ENCODE results near the gene ANKS1B. TPM values are rescaled to one million over a fixed set of nuclear protein-coding genes. Genes with fewer than 3 reads are reported as not detected.
"Not testable (repeated sequence)": the region's sequence is repeated elsewhere in the genome, so short reads cannot be mapped to it uniquely, and the experiment has no call there.

The ANKS1B gene
- total RNA-seq: not detected in 2 replicates

- no peak for DNase-seq (ENCODE audit: extremely low read depth, low read depth, low spot score)
Observed at GRCh38 chr12:99984271-99985128, at the start of gene ANKS1B. Gene ANKS1B, minus strand, starts transcription at chr12:99984936. Its CDS starts 699 bp downstream, at chr12:99984237.

DNA sequence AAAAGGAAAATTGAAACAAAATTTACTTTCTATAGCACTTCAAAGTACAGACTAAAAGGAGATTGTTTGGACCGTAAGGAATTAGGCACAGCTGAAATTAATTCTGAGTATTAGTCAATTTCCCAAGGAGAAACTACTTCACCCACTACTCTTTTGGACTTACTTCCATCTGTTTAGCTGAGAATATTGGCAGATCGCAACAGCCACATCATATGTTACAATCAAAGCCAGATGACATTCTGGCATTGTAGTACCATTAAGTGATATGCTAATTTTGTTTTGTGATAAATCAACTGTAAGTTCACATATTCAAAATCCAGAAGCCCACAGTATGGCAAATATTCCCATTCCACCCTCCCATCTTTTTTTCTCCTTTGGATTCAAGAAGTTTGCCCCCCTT, 47.1 kb upstream of the ANKS1B start:
- DNase-seq (ENCODE audit: extremely low read depth, low read depth, low spot score): no peak

GRCh38 chr12:100027671-100028070, 42.9 kb upstream of the ANKS1B start:
- no peak for DNase-seq (ENCODE audit: extremely low read depth, low read depth, low spot score)

DNA sequence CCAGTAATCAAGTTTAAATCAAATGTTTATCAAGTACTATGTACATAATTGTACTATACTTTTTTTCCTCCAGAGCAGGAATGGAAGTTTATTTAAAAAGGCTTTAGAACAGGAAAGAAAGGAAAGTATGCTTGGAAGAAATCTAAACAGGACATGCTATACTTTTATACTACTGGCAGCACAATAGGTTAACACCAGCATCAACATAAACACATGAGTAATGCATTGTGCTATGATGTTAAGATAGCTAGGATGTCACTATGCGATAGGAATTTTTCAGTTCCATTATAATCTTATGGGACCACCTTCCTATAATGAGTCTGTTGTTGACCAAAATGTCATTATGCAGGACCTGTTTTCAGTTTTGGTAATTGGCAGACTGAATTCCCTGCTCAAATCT, 41.5 kb upstream of the ANKS1B start:
- DNase-seq (ENCODE audit: extremely low read depth, low read depth, low spot score): no peak

GRCh38 chr12:100024974-100025555, 40.3 kb upstream of the ANKS1B start:
- no peak for DNase-seq (ENCODE audit: extremely low read depth, low read depth, low spot score)

- no peak for DNase-seq (ENCODE audit: extremely low read depth, low read depth, low spot score)
Observed at GRCh38 chr12:100020370-100020769, 35.6 kb upstream of the ANKS1B start.

- no peak for DNase-seq (ENCODE audit: extremely low read depth, low read depth, low spot score)
Observed at GRCh38 chr12:100017056-100017455, 32.3 kb upstream of the ANKS1B start.

GRCh38 chr12:100016304-100016703, 31.6 kb upstream of the ANKS1B start:
- not testable (repeated sequence) for DNase-seq (ENCODE audit: extremely low read depth, low read depth, low spot score)

DNA sequence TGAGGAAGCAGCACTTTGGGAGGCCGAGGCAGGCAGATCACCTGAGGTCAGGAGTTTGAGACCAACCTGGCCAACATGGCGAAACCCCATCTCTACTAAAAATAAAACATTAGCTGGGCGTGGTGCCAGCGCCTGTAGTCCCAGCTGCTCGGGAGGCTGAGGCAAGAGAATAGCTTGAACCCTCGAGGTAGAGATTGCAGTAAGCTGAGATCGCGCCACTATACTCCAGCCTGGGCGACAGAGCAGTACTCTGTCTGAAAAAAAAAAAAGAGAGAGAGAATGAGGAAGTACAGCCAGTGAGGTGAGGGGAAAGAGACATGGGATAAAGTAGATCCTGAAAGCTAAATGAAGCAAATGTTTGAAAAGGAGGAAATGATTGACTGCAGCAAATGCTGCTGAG, 21.1 kb upstream of the ANKS1B start:
- not testable (repeated sequence) for DNase-seq (ENCODE audit: extremely low read depth, low read depth, low spot score)

DNA sequence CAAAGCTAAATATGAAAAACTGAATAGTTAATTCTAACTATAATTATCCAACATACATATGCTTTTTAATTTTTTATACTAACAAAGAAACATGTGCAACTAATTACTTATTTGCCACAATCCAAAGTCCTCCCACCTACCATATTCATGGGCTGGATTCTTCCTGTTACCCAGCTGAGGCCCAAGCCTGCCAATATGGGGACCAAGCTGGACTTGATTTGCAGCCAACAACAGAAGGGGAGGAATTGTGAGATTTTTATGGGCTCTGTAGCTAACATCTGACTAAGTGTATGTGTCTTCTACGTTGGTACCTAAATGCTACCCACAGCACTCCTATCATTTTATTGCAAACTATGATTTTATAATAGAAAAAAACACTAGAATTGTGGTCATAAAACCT, 13.1 kb upstream of the ANKS1B start:
- DNase-seq (ENCODE audit: extremely low read depth, low read depth, low spot score): no peak

DNA sequence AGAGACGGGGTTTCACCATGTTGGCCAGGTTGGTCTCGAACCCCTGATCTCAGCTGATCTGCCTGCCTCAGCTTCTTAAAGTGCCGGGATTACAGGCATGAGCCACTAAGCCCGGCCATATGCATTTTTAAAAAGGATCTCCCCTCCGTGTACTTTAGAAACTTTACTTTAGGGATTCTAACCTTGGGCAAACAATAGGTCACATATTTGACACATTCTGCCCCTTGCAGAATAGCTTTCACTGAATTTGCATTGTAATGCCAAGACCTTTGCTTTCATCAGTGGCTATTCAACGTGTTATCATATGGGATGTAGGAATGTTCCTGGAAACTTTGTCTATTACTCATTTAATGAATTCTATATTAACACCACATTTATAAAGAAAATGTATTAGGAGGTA, 11.4 kb upstream of the ANKS1B start:
- DNase-seq (ENCODE audit: extremely low read depth, low read depth, low spot score): no peak

DNA sequence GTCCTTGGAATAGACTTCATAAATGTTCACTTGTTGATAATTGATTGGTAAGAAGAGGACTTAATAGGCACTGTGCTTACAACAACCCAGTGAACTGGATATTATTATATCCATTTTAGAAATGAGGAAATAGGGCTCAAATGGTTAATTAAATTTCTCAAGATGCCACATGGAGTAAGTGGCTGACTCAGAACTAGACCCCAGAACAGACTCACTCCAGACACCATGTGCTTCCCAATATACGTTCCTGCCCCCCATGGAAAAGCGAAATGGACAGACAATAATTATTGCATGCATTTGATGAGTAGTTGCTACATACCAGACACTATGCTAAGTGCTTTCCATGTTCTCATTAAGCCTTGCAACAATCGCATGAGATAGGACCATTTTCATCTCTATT, 895 bp upstream of the ANKS1B start:
- DNase-seq (ENCODE audit: extremely low read depth, low read depth, low spot score): no peak

DNA sequence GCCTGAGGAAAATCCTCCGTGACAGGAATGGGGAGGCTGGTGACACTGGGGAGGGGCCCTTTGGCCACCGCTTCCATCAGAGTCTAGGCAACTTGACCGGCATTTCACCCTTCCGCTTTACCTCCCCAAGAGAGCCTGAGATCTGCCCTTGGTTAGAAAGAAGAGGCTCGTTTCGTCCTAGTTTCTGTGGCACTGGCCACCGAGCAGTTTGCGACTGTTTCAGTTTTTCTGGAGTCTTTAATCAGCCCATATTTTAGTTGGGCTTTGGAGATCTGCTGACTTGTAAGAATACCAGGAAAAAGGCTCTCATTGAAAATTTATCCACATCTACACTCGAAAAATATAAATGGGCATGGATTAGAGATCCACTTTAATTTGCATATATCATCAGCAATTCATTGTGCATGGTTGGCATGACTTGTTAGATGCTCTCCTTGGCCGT, 414 bp upstream of the ANKS1B start:
- DNase-seq (ENCODE audit: extremely low read depth, low read depth, low spot score): no peak

DNA sequence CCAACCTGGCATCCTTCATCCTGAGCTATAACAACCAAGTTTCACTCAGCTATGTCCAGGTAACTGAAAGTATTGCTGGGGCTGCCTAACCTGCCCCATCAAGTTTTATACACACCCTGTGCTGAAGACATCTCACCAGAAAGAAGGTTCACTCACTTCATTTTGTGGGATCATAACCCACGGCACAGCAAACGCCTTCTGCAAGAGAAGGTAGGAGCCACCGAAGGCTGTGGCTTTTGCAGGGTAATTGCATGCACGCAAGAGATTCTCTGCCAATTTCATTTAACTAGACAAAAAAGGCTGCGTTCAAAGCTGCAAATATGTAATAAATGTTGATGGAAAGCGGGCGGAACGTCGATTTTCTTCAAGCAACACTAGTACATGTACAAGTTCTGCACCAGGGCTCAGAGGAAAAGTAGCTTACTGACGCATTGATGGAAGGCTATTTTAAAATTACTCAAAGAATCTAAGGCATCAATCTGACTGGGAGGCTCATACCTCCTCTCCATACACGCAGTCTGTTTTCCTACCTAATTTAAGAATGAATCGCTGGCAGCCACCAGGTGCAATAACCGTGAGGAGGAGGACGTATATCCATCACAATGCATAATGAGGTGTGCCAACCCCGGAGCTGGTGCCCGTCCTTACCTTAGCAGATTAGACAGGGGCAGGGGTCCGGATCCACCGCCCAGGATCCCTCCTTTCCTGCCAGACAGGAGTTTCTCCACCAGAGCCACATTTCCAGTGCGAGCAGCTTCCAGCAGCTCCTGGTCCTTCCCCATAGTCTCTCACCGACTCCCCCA, 1.1 kb downstream of the ANKS1B start:
- DNase-seq (ENCODE audit: extremely low read depth, low read depth, low spot score): no peak

DNA sequence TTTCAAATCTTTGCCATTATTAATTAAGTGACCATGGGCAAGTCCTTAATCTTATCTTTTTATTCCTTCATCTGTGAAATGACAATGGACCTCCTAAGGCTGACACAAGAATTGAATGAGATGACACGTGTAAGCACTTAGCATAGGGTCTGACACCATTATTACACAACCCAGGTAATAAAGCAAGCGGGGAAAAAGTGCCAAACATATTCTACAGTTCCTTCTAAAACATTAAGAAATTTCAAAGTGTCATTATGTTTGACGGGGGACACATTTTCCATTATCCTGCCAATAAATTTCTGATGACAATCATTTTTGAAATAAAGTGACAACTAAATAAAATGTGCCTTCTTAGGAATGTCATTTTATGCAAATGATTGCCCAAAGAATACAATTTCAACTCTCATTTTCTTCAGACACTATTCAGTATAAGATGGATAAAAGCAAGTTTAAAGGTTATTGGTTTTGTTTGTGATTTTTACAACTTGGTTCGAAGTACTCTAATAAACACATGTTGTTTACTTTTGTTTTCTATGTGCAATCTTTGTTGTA, 3.0 kb downstream of the ANKS1B start:
- DNase-seq (ENCODE audit: extremely low read depth, low read depth, low spot score): no peak

DNA sequence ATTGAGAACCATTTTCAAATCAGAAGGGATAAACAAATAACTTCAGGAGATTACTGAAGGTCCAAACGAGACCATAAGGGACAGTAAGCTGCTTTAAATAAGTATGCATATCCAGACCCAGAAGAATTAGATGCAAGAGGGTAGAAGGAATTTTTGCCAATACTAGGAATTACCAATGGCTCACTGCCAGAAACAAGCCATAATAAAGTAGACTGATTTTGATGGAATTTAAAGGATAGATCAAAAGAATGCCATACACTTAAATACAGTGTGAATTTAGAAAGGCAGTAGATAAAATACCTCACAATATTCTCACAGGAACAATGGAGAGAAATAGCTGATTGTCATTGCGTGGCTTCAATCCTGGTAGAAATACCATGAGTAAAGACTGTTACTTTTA, 5.3 kb downstream of the ANKS1B start:
- DNase-seq (ENCODE audit: extremely low read depth, low read depth, low spot score): no peak

DNA sequence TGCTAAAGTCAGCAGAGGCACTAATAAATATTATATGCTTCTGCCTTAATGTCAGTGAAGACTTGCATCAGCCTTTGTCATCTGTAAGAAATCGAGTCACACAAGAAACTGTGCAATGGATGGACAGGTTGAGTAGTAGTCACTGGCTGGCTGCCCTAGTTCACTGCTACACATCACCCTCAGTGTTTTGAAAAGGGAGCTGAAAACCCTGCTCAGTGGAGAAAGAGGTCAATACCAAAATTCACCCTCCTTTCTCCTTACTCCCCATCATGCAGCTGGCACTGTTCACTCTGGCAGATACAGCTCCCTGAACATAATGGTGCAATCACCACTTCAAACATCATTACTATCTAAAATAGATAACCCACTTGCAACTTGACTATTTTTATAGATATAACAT, 6.6 kb downstream of the ANKS1B start:
- DNase-seq (ENCODE audit: extremely low read depth, low read depth, low spot score): no peak

GRCh38 chr12:99977550-99977949, 7.2 kb downstream of the ANKS1B start:
- no peak for DNase-seq (ENCODE audit: extremely low read depth, low read depth, low spot score)

DNA sequence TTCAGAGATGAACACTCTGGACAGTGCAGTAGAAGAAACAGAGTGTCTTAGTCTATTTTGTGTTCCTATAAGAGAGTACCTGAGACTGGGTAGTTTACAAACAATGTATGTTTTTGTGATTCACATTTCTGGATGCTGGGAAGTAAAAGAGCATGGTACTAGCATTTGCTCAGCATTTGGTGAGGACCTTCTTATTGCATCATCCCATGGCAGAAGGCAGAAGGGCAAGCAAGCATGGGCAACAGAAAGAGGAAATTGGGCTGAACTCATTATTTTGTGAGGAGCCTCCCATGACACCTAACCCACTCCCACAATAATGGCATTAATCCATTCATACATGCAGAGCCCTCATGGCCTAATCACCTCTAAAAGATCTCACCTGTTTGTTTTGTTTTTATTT, 8.0 kb downstream of the ANKS1B start:
- no peak for DNase-seq (ENCODE audit: extremely low read depth, low read depth, low spot score)

GRCh38 chr12:99975321-99975720, 9.4 kb downstream of the ANKS1B start:
- DNase-seq (ENCODE audit: extremely low read depth, low read depth, low spot score): no peak

- no peak for DNase-seq (ENCODE audit: extremely low read depth, low read depth, low spot score)
Observed at GRCh38 chr12:99974146-99974545, 10.6 kb downstream of the ANKS1B start.

Data from glomerular endothelial cell (primary cell).